ENCODE results near the gene SCT. TPM values are rescaled to one million over a fixed set of nuclear protein-coding genes. Genes with fewer than 3 reads are reported as not detected.

Gene SCT
- total RNA-seq, 1 donor from 2014 or later, result not detected

DNA sequence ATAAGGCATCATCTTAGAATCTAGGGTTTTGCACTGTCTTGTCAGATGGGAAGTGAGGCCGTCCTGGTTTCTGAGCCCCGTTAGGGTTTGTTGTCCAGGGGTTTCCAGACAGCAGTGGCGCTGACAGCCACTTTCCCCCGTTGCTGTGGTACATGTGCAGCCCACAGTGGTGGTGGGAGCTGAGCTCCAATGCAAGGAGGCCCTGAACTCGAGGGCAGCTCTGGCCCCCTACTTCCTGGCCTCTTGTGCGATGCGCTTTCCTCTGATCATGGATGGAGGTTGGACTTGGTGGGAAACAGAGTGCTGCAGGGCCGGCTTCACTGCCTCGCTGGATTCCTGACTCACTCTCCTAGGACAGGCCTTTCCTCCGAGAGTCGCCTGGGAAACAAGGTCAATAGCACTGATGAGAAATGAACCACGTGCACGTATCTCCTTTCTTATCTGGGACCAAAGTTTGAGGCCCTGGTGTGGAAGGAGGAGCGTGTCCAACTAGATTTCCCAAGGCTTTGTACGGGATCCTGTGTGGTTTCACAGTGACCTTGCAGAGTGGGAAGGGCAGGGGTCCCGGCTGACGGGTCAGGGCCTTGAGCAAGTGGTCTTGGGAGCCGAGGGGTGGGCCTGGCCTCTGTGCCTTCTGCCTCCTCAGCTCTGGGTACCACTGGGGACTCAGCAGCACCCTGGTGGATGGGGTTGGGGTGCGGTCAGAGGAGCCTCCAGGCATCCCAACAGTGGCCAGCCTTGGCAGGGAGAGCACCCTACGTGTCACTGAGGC is 47.0 kb downstream of the SCT start:
- H3K9me3 ChIP-seq, result no peaks in the 10 kb centered on the region
- peaks cover 45% of the 10 kb centered on the region for H3K4me1 ChIP-seq
- DNase-seq (no peak), ATAC-seq (no peak)
- intact Hi-C loops (cut with DNase I), result no loop called here
- no peaks in the 10 kb centered on the region for H3K27me3 ChIP-seq (ENCODE audit: low read depth)
- no peak overlapping the region for H3K27ac ChIP-seq
- no peak overlapping the region for H3K4me3 ChIP-seq
- peaks cover 35% of the 10 kb centered on the region for H3K36me3 ChIP-seq
- no peak for TF ChIP-seq CTCF (IDR thresholded peaks at IDR 0.05)

- Histone ChIP-seq H3K4me3 (no peak overlapping the region), H3K27ac (no peak overlapping the region), H3K4me1 (peaks cover 58% of the 10 kb centered on the region), H3K36me3 (peaks cover 19% of the 10 kb centered on the region), H3K9me3 (no peaks in the 10 kb centered on the region), H3K27me3 (ENCODE audit: low read depth) (no peaks in the 10 kb centered on the region)
- ATAC-seq (no peak), DNase-seq (no peak)
- TF ChIP-seq CTCF (IDR thresholded peaks at IDR 0.05), result no peak
- intact Hi-C loops (cut with DNase I), result no loop called here
Measured at GRCh38 chr11:578276-579035, 48.5 kb downstream of the SCT start.

DNA sequence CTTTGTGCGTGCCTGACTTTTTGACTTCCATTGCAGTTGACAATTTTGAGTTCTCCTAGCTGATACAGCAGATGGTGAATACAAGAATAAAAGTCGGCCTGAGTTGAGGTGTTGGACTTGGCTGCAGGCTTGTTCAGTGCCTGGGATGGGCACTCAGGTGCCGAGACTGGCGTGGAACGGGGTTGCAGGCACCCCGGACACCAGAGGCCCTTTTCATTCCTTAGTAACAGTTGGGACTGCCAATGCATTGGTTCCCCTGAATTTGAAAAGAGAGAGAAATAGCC is 49.4 kb downstream of the SCT start:
- Histone ChIP-seq H3K27me3 (ENCODE audit: low read depth) (no peaks in the 10 kb centered on the region), H3K9me3 (no peaks in the 10 kb centered on the region), H3K4me1 (peaks cover 67% of the 10 kb centered on the region), H3K27ac (no peak overlapping the region), H3K36me3 (peaks cover 10% of the 10 kb centered on the region), H3K4me3 (peak overlapping the region; percentile 75)
- DNase-seq (no peak), ATAC-seq (no peak)
- no peak for TF ChIP-seq CTCF (IDR thresholded peaks at IDR 0.05)
- intact Hi-C loops (cut with DNase I), result no loop called here

GRCh38 chr11:576811-577610 is 50.0 kb downstream of the SCT start:
- Histone ChIP-seq H3K27ac (peak overlapping the region; percentile 74), H3K9me3 (no peaks in the 10 kb centered on the region), H3K36me3 (peaks cover 5% of the 10 kb centered on the region), H3K4me3 (peak overlapping the region; percentile 75), H3K4me1 (peaks cover 67% of the 10 kb centered on the region), H3K27me3 (ENCODE audit: low read depth) (no peaks in the 10 kb centered on the region)
- TF ChIP-seq CTCF (IDR thresholded peaks at IDR 0.05), result no peak
- DNase-seq, result no peak
- intact Hi-C loops (cut with DNase I), result no loop called here
- no peak for ATAC-seq

Other genes starting within 250 kb of the SCT start
- 23.1 TPM for gene PKP3, start 233.0 kb downstream of the SCT start, total RNA-seq
- 91.8 TPM for gene SIGIRR, start 212.2 kb downstream of the SCT start, total RNA-seq
- 21.6 TPM for gene ANO9, start 185.2 kb downstream of the SCT start, total RNA-seq
- 32.9 TPM for gene PTDSS2, start 176.9 kb downstream of the SCT start, total RNA-seq
- 237 TPM for gene RNH1, start 119.9 kb downstream of the SCT start, total RNA-seq
- 36.3 TPM for gene HRAS, start 91.6 kb downstream of the SCT start, total RNA-seq
- 7.6 TPM for gene LRRC56, start 89.7 kb downstream of the SCT start, total RNA-seq
- gene LMNTD2, start 66.4 kb downstream of the SCT start, total RNA-seq, result 6.0 TPM
- 71.5 TPM for gene RASSF7, start 66.2 kb downstream of the SCT start, total RNA-seq
- 31.5 TPM for gene PHRF1, start 50.7 kb downstream of the SCT start, total RNA-seq
- gene IRF7, start 11.2 kb downstream of the SCT start, total RNA-seq, result 84.8 TPM
- gene CDHR5, start 2.2 kb downstream of the SCT start, total RNA-seq, result not detected
- gene DRD4, start 10.1 kb upstream of the SCT start, total RNA-seq, result 1.3 TPM
- 32.0 TPM for gene DEAF1, start 68.0 kb upstream of the SCT start, total RNA-seq
- gene TMEM80, start 68.6 kb upstream of the SCT start, total RNA-seq, result 33.9 TPM
- 156 TPM for gene EPS8L2, start 79.0 kb upstream of the SCT start, total RNA-seq
- gene TALDO1, start 120.3 kb upstream of the SCT start, total RNA-seq, result 218 TPM
- gene GATD1, start 150.3 kb upstream of the SCT start, total RNA-seq, result 46.7 TPM
- not detected for gene CEND1, start 162.9 kb upstream of the SCT start, total RNA-seq
- 18.2 TPM for gene SLC25A22, start 171.1 kb upstream of the SCT start, total RNA-seq
- 12.6 TPM for gene PIDD1, start 178.1 kb upstream of the SCT start, total RNA-seq
- 1,518 TPM for gene RPLP2, start 182.8 kb upstream of the SCT start, total RNA-seq
- 137 TPM for gene PNPLA2, start 191.7 kb upstream of the SCT start, total RNA-seq
- gene CRACR2B, start 200.7 kb upstream of the SCT start, total RNA-seq, result 43.6 TPM
- 387 TPM for gene CD151, start 205.8 kb upstream of the SCT start, total RNA-seq
- gene POLR2L, start 215.3 kb upstream of the SCT start, total RNA-seq, result 127 TPM
- gene TSPAN4, start 215.7 kb upstream of the SCT start, total RNA-seq, result 140 TPM

All from lower lobe of right lung (tissue), 2 donors.